Activated CD8-positive, alpha-beta memory T cell treated with anti-CD3 and anti-CD28 coated beads, Interleukin-2, amount 50 U/mL, for 48 hours (primary cell): Measurements from ENCODE around the gene LSG1.
"Not testable (repeated sequence)": the region's sequence is repeated elsewhere in the genome, so short reads cannot be mapped to it uniquely, and the experiment has no call there.

Source experiments
- DNase-seq: peaks from one replicate; pipeline ENCODE4 v3.0.0-alpha.2; 2020

LSG1 gene

DNA sequence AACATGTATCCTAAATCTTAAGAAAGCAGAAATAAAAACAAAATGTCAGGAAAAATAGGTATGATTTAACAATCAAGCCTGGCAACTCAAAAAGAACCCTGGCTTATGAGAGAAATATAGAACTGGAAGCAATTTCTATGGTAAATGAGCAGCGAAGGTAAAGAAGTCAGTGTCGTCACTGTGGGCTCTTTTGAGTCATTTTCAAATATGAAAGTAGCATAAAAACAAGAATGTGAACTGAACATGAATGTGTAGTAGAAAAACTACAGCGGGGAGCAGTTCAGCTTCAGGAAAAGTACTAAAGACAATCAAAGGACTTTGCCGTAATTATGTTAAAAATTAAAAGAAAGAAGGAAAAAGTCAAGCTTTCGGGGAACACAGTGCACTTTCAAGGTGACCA, 17.5 kb downstream of the LSG1 start:
- no peak for DNase-seq

DNA sequence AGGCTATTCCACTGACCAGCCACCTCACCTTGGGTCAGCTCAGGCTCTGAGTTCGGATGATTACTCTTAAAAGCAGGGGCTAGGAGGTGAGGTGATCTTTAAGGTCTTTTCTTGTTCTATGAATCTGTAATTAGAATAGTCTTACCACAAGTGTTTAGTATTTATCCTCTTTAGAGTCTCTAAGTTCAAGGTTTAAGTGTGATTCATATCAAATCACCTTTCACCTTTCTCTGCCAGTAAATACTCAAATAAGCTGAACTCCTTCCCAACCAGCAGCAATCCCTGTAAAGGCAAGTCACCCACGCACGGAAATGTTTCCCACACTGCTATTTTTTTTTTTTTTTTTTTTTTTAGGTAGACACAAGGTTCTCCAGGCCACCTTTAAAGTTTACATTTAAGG, 24.2 kb downstream of the LSG1 start:
- no peak for DNase-seq

DNA sequence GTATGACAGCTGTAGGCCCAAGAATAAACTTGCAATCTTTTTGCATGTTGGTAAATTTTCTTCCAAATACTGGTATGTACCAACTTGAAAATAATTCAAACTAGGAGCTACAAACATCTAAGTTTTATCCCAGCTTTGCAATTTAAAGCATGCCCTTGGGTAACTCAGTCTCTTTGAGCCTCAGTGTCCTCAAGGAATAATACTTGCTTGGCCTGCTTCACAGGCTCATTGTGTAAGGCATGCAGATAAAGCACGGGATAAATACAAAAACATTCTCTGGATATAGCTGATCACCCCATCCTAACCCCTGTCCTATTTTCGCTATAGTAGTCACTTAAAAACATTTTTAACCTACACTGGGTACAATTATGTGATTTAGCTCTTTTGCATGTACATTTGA, 29.2 kb downstream of the LSG1 start:
- no peak for DNase-seq

DNA sequence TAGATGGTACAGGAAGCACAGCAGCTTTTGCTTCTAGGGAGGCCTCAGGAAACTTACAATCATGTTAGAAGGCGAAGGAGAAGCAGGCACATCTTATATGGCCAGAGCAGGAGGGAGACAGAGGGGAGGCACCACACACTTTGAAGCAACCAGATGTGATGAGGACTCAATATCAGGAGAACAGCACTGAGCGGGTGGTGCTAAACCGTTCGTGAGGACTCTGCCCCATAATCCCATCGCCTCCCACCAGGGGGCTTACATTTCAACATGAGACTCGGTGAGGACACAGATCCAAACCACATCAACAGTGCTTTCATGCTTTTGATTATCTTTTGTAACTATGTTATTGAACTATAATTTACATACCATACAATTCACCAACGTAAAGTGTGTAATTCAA, 31.2 kb downstream of the LSG1 start:
- peak; percentile 55 for DNase-seq

DNA sequence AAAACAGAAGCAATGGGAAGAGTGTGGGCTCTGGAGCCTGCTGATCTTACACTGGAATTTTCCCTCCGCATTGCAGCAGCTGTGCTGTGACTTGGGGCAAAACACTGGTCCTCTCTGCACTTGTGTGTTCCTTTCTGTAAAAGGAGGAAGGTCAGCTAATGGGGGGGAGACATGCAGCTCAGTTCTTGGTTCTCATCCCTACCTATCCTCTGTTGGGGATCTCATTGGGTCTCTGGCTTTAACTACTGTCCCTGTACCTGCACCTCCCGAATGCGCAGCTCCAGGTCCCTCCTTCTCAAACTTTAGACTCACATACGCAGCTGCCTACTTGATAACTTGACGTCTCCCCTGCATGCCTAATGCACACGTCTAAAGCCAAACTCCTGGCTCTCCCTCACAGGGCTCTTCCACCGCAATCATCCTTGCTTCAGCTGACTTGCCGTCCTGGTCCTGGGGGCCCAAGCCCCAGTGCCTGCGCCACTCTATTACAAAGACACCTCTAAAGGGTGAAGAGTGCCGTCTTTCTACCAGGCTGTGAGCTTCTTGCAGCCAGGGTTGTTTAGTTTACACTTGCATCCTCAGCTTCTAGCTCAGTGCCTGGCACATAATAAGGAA, 32.9 kb downstream of the LSG1 start:
- peak; percentile 38 for DNase-seq

DNA sequence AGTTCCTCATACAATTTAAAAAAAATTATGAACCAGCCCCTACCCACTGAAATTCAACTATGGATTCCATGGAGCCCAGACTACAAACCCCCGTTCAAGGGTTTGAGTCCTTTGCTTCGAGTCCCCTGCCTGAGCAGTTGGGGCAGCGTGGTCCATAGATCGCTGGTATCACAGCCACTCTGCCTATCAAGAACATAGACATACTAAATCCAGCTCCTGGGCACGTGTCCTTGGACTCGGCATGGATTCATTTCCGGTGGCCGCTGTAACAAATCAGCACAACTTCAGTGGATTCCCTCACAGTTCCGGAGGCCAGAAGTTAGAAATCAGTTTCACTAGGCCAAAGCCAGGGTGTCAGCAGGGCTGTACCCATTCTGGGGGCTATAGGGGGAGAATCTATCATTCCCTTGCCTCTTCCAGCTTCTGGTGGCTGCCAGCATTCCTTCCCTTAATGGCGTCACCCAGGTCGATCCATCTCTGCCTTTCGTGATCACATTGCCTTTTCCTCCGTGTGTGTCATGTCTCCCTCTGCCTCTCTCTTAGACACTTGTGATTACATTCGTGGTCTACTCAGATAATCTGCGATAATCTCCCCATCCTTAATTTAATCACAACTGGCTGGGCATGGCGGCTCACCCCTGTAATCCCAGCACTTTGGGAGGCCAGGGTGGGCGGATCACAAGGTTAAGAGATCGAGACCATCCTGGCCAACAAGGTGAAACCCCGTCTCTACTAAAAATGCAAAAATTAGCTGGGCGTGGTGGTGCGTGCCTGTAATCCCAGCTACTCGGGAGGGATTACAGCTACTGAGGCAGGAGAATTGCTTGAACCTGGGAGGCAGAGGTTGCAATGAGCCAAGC, 34.2 kb downstream of the LSG1 start:
- DNase-seq = peak; percentile 39

DNA sequence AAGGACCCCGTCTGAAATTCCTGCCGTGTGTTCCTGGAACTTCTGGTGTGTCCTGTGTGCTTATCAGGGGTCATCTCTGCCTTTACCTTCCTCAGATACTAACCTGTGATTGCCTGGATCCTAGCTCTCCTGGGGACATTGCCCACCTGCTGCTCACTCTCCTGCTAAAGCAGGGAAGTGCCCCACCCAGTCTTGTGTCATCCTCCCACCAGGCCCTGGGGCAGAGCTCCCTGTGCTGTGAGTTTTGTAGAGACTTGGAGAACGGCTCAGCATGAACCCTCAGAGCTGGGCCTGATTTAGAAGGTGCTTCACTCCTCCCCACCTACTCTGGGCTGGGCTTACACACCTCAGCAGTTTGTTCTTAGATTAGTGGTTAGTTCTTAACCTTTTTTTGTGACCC, 34.9 kb downstream of the LSG1 start:
- DNase-seq = peak; percentile 49

DNA sequence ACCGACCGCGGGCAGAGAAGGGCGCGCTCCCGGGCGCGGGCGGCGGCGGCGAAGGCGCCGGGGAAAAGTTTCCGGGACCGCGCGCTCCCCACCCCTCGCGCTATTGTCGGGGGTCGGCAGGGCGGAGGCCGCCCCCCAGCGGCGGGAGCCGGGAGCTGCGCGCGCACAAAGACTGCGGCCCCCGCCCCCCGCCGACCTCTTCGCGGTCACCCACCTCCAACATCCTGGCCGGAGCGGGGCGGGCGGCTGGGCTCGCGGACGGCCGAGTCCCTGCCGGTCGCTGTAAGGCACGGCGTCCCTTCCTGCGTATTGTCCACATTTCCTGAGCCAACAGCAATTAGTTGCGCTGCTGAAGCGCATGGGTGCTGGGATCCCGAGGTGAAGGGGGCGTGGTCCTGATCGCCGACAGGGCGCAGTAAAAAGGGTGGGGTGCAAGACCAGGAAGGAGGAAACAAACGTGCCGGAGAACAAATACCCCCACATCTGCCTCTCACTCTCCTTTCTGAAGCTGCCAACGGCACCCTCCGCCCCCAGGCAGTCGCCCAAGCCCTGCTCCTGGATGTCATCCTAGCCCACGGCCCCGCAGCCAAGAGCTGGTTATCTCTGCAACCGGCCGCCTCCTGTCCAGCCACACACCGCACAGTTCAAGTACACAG, 38.5 kb downstream of the LSG1 start, which contains the start of gene TMEM44:
TSS of gene TMEM44 (minus strand) at position 71 of the 656 bp plus-strand sequence. CDS start 204 bp downstream, outside the sequence.
- peak; percentile 85 for DNase-seq

DNA sequence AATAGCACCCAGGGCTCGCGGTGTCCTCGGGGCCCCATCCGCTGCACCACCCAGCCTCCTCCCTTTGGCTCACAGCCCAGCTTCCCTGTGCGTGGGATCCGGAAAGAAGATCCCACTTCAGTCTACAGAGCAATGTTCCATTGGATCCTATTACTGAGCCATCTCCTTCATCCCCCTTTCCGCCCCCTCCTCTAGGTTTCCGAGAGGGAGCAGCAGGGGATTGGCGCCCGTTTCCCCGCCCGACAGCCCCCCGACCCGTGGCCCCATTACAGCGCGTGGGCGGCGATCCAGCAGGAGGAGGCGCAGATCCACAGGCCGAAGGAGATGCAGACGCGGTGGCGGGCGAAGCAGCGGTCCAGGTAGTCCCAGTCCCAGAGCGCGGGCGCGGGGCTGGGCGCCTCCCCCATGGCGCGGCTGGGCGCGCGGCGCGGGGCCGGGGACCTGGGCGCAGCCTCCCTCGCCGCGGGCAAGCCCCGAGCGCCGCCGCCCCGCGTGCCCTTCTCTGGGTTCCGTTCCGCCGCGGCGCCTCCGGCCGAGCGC, 39.1 kb downstream of the LSG1 start:
- DNase-seq = no peak

DNA sequence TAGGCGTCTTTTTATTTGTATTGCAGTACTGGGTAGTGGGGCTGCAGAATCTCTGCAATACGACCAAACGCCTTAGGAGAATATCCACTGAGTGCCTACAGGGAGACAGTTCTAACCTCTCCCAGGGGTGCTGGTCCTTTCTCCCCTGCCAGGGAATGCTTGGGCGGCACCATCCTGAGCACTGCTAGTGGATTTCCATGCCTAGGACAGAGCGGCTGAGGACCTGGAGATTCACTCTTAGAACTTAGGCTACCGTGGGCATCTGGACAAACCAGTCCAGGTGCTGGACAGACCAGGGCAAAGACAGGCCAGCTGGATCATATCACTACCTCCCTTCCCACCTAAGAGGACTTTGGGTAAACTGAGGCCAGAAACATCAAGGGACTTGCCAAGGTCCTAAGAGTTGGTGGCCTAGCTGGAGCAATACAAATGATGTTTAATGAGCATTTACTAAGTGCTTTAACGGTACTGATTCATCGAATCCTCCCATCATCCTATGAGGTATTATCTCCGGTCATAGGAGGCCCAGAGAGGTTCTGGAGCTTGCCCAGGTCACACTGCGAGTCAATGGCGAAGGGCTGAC, 39.7 kb downstream of the LSG1 start:
- peak; percentile 41 for DNase-seq

DNA sequence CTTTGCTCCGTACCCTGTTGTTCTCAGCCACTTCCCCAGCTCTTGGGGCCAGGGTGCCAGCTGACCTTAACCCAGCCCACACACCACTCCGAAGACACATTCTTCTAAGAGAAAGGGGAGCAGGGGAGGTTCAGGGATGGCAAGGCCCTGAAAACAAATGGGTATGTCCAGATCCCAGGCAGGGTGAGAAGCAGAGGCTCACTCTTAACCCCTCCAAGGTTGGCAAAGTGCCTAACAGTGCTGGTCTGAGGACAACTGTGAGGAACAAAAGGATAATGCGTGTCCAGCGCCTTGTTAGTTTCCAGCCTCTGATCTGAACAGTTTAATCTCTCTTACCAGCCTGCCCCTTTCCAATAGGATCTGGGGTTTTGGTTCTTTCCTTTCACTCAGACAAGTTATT, 40.3 kb downstream of the LSG1 start:
- DNase-seq = no peak

DNA sequence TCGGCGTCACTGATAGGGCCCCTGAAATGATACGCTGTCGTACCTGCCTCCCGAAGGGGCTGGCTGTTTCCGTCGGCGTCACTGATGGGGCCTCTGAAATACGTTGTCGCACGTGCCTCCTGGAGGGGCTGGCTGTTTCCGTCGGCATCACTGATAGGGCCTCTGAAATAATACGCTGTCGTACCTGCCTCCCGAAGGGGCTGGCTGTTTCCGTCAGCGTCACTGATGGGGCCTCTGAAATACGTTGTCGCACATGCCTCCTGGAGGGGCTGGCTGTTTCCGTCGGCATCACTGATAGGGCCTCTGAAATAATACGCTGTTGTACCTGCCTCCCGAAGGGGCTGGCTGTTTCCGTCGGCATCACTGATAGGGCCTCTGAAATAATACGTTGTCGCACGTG, 41.3 kb downstream of the LSG1 start:
- not testable (repeated sequence) for DNase-seq

DNA sequence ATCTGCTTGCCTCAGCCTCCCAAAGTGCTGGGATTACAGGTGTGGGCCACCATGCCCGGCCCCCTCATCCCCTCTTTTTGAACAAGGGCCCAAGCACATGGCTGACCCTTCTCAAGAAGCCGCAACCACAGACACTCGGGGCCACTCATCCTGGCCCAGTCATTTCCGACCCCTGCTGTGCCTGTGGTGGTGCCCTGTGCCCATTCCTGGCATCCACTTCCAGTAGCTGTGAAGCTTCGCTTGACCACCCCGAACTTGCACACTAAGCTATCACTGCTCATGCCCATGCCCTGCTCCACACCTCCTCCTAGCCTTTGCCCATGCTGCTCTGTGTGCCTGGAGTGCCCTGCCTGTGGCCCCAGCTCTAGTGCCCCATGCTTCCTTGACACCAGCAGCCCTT, 47.0 kb downstream of the LSG1 start:
- DNase-seq = no peak

DNA sequence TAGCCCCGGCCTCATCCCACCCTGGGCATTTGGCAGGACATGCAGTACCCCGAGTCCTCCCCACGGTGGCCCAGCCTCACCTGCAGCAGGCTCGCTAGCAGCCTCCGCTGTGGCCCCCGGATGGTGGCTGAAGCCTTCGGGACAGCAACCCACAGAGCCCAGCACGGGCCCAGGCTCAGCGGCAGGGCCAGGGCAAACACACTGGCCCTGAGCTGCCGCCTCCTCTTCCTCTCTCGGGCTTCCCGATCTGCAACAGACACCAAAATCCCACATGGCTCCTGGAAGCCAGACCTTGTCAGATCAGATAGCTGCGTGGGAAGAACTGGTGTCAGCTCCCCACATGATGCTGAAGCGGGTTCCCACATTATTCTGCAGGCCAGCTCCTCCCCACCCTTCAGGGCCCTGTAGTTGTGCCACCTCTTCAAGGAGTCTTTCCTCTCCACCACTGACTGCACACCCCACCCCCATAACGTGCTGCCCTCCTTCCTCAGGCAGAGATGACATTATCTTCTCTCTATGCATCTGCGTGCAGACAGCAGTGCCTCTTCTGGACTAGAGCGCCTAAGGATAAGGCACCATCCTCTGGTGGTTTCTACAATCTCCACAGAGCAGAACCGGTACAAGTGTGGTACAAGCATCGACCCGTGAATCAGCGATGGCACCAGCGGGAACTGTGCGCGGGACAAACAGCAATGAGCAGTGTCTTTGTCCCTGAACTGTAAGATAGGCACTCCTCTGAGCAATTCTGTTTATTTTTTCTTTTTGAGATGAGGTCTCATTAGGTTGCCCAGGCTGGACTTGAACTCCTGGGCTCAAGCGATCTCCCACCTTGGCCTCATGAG, 48.3 kb downstream of the LSG1 start:
- no peak for DNase-seq

DNA sequence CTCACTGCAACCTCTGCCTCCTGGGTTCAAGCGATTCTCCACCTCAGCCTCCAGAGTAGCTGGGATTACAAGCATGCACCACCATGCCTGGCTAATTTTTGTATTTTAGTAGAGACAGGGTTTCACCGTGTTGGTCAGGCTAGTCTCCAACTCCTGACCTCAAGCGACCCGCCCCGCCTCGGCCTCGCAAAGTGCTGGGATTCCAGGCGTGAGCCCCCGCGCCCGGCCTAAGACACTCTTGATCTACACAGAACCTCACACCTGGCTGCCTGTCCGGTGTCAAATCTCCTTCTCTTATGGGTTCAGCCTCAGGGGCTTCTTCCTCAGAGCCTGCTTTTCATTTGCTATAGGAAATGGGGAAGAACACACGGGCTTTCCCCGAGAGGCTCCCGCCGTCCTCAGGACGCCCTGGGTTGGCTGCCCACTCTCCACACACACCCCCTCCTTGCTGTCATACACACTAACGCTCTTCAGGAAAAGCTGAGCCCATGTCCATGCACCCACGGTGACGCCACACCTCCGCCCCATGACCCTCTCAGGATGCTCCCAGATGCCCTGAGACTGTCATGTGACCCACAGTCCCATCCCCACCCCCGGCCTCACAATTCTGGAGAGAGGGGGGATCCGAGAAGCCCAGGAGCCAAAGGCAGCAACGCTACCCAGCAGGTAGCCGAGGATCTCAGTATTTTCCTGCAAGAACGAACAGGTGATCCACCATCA, 49.2 kb downstream of the LSG1 start:
- DNase-seq = no peak

DNA sequence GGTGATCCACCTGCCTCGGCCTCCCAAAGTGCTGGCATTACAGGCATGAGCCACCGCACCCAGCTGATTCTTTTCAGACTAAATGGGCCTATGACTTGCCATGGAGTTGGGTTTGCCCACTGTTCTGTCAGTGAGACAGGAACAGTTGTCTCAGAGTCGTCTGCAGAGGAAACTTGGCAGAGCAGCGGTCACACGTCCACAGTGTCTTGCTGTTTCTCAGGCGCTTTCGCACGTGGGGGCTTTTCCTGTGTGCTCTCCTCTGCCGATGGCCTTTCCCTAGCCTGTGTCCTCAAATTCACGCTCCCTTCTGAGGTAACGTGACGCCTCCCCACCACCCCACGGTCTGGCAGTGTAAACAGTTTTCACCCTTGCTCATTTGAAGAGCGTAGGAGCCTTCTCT, 50.0 kb downstream of the LSG1 start:
- no peak for DNase-seq

DNA sequence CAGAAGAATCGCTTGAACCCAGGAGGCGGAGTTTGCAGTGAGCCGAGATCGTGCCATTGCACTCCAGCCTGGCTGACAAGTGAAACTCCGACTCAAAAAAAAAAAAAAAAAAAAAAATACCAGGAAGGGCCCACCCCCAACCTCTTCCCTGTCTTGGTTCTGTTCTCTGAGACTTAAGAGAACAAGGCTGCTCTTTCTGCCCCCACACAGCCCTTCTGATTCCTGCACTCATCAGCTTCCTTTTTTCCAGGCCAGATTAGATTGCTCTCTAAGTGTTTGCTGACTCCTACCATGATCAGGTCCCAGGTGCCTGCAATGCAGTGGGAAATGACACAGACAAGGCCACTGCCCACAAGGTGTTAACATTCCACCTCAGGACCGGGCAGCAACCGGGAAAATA, 51.8 kb downstream of the LSG1 start:
- no peak for DNase-seq

DNA sequence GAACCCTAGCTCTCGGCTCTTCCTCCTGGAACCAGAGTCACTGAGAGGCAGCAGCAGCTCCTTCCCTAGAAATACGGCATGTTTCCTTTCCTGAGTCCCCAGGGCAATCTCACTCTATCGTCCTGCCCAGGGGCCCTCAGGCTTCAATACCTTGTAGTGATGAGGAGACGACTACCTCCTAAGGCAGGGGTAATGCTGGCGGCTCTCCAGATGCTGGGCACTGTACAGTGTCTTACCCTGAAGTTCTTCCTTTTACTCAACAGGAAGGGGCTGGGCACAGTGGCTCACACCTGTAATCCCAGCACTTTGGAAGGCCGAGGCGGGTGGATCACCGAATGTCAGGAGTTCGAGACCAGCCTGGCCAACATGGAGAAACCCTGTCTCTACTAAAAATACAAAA, 52.2 kb downstream of the LSG1 start:
- DNase-seq = no peak

DNA sequence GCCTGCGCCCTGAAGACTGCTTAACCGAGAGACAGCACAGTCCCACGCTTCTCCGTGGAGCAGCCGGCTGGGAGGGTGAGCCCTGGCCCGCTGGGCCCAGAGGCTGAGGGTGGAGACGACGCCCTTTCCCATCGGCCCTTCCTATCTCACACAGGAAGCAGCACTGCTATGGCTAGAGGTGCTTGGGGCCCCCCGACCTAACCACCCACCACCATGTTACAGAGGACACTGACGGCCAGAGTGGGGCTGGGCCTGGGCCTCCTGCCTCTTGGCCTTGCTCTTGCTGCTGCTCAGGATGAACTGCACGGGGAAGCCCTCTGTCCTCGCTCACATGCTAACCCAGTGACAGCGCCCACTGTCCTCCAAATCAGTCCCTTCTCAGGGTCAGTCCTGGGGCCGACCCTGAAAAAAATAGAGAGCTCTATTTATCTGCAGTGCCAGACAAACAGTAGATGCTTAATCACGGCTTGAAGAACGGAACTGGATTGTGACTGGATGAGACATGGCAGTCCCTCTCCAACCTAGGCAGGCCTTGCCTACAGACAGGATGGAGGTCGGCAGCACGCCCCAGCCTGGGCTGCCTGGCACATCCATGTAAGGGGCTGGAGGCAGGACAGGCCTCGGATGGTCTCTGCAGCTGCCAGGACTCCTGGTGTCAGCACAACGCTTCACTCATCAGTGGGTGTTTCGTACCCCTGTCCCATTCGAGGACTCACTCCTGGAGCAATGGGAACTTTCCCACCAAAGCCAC, 53.0 kb downstream of the LSG1 start:
- no peak for DNase-seq

DNA sequence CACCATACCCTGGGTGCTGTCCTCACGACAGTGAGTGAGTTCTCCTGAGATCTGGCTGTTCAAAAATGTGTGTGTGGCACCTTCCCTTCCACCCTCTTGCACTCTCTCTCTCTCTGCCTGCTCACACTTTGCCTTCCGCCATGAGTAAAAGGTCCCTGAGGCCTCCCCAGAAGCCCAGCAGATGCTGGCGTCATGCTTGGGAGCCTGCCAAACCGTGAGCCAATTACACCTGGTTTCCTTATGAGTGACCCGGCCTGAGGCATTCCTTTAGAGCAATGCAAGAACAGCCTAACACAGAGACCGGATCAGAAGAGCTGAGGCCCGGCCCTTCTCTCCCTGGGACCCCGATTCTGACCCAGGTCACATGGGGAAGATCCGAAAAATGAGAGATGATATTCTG, 54.2 kb downstream of the LSG1 start:
- DNase-seq = no peak

DNA sequence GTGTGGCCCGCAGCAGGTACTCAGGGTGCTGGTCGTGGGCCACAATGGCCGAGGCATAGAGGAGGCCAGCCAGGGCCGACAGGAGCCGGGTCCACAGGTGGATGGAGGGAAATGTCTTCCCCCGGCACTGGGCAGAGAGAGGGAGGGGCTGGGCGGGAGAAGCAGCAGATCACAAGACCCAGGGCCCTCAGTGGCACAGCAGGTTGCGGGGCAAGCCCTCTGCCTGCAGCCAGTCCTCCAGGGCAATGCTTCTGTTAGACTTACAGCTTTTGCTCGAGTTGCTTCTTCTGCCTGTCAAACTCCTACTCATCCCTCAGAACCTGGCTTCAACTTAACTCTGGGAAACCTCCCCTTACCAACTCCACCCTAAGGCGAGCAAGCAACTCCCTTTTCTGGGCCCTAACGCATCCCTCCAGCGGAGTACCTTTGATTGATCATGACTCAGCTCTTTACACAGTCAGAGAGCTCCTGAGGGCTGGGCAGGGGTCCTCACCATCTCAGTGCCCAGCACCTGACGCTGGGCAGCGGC, 54.8 kb downstream of the LSG1 start:
- DNase-seq = no peak
